Subcutaneous abdominal adipose tissue (tissue), 5 donors: Measurements from ENCODE around the gene TRIM31.

ENCODE experiments used
- H3K27ac ChIP-seq: one replicate; pipeline ENCODE4 v1.7.0; 2013; ENCODE audit warnings: low read depth, mild to moderate bottlenecking, inconsistent platforms, low read length, moderate library complexity
- H3K27me3 ChIP-seq, 5 donors: one replicate each; pipeline ENCODE4 v1.7.0; 2013; ENCODE audit warnings: low read length in 5 of 5, inconsistent platforms in 1 of 5; ENCODE audit not compliant: control insufficient read depth in 5 of 5, insufficient read depth in 4 of 5
- H3K36me3 ChIP-seq, 5 donors: one replicate each; pipeline ENCODE4 v1.7.0; 2013; ENCODE audit warnings: low read length in 5 of 5; ENCODE audit not compliant: control insufficient read depth in 5 of 5, insufficient read depth in 5 of 5
- H3K4me1 ChIP-seq, 5 donors: one replicate each; pipeline ENCODE4 v1.7.0; 2013; ENCODE audit warnings: low read length in 5 of 5, mild to moderate bottlenecking in 3 of 5, moderate library complexity in 1 of 5; ENCODE audit not compliant: control insufficient read depth in 5 of 5, insufficient read depth in 5 of 5
- H3K4me3 ChIP-seq, 5 donors: one replicate each; pipeline ENCODE4 v1.7.0; 2013; ENCODE audit warnings: low read length in 5 of 5, low read depth in 1 of 5
- H3K9ac ChIP-seq, 5 donors: one replicate each; pipeline ENCODE4 v1.7.0; 2013; ENCODE audit warnings: low read length in 5 of 5, mild to moderate bottlenecking in 4 of 5, moderate library complexity in 3 of 5
- H3K9me3 ChIP-seq, 5 donors: one replicate each; pipeline ENCODE4 v1.7.0; 2013; ENCODE audit warnings: low read length in 5 of 5; ENCODE audit not compliant: control insufficient read depth in 5 of 5
- donor health status: healthy.
- donor health status: healthy.
- donor health status: healthy.
- donor health status: healthy.
- donor health status: healthy.

Gene TRIM31

GRCh38 chr6:30135147-30135546, 22.3 kb upstream of the TRIM31 start:
- Histone ChIP-seq H3K4me1 (peaks cover 0 to 6% (median 3%) of the 10 kb centered on the region in 5 donors), H3K36me3 (no peaks in the 10 kb centered on the region)

GRCh38 chr6:30131947-30132497, 19.1 kb upstream of the TRIM31 start:
- no peak overlapping the region for H3K9ac ChIP-seq
- H3K4me3 ChIP-seq: no peak overlapping the region
- H3K36me3 ChIP-seq: no peaks in the 10 kb centered on the region
- H3K27me3 ChIP-seq: peaks cover 19 to 54% (median 33%) of the 10 kb centered on the region in 5 donors
- H3K27ac ChIP-seq: no peak overlapping the region
- no peaks in the 10 kb centered on the region for H3K9me3 ChIP-seq
- H3K4me1 ChIP-seq: peaks cover 0 to 13% (median 10%) of the 10 kb centered on the region in 5 donors

More at GRCh38 chr6:30135147-30135546, 22.3 kb upstream of the TRIM31 start:
- H3K27me3 ChIP-seq: peaks cover 5 to 35% (median 16%) of the 10 kb centered on the region in 5 donors
- no peaks in the 10 kb centered on the region for H3K9me3 ChIP-seq
- H3K4me3 ChIP-seq: no peak overlapping the region
- no peak overlapping the region for H3K27ac ChIP-seq
- H3K9ac ChIP-seq: no peak overlapping the region

- Histone ChIP-seq H3K9me3 (no peaks in the 10 kb centered on the region), H3K27me3 (peaks cover 20 to 58% (median 38%) of the 10 kb centered on the region in 5 donors), H3K36me3 (no peaks in the 10 kb centered on the region), H3K4me1 (peaks cover 0 to 13% (median 10%) of the 10 kb centered on the region in 5 donors), H3K4me3 (no peak overlapping the region), H3K9ac (no peak overlapping the region), H3K27ac (no peak overlapping the region)
Measured at GRCh38 chr6:30130887-30131862, 18.3 kb upstream of the TRIM31 start.

- Histone ChIP-seq H3K9me3 (no peaks in the 10 kb centered on the region), H3K4me1 (peaks cover 0 to 13% (median 10%) of the 10 kb centered on the region in 5 donors), H3K27me3 (peaks cover 20 to 55% (median 38%) of the 10 kb centered on the region in 5 donors), H3K36me3 (no peaks in the 10 kb centered on the region), H3K9ac (no peak overlapping the region), H3K27ac (no peak overlapping the region), H3K4me3 (no peak overlapping the region)
Measured at GRCh38 chr6:30130179-30130679, 17.3 kb upstream of the TRIM31 start.

GRCh38 chr6:30129265-30130178, 16.6 kb upstream of the TRIM31 start:
- Histone ChIP-seq H3K27ac (no peak overlapping the region), H3K4me1 (peaks cover 0 to 13% (median 10%) of the 10 kb centered on the region in 5 donors), H3K4me3 (no peak overlapping the region), H3K36me3 (no peaks in the 10 kb centered on the region), H3K9me3 (no peaks in the 10 kb centered on the region), H3K27me3 (peaks cover 20 to 53% (median 38%) of the 10 kb centered on the region in 5 donors), H3K9ac (no peak overlapping the region)

- no peaks in the 10 kb centered on the region for H3K9me3 ChIP-seq
- peaks cover 20 to 52% (median 38%) of the 10 kb centered on the region in 5 donors for H3K27me3 ChIP-seq
- no peak overlapping the region for H3K9ac ChIP-seq
- H3K27ac ChIP-seq: no peak overlapping the region
- no peak overlapping the region for H3K4me3 ChIP-seq
- no peaks in the 10 kb centered on the region for H3K36me3 ChIP-seq
- peaks cover 0 to 13% (median 10%) of the 10 kb centered on the region in 5 donors for H3K4me1 ChIP-seq
Measured at GRCh38 chr6:30127238-30128093, 14.6 kb upstream of the TRIM31 start.

GRCh38 chr6:30122515-30122914, 9.6 kb upstream of the TRIM31 start:
- H3K27me3 ChIP-seq: peaks cover 6 to 12% (median 10%) of the 10 kb centered on the region in 5 donors
- no peaks in the 10 kb centered on the region for H3K36me3 ChIP-seq
- no peak overlapping the region for H3K9ac ChIP-seq
- no peaks in the 10 kb centered on the region for H3K9me3 ChIP-seq
- peaks cover 0 to 5% (median 2%) of the 10 kb centered on the region in 5 donors for H3K4me1 ChIP-seq
- H3K4me3 ChIP-seq: no peak overlapping the region
- no peak overlapping the region for H3K27ac ChIP-seq

GRCh38 chr6:30121446-30122366, 8.8 kb upstream of the TRIM31 start:
- H3K9ac ChIP-seq: no peak overlapping the region
- H3K27me3 ChIP-seq: peaks cover 0 to 5% (median 3%) of the 10 kb centered on the region in 5 donors
- no peaks in the 10 kb centered on the region for H3K9me3 ChIP-seq
- no peaks in the 10 kb centered on the region for H3K4me1 ChIP-seq
- H3K36me3 ChIP-seq: no peaks in the 10 kb centered on the region
- H3K27ac ChIP-seq: no peak overlapping the region
- no peak overlapping the region for H3K4me3 ChIP-seq
